ENCODE measurements around the gene PCIF1.

PCIF1 gene

DNA sequence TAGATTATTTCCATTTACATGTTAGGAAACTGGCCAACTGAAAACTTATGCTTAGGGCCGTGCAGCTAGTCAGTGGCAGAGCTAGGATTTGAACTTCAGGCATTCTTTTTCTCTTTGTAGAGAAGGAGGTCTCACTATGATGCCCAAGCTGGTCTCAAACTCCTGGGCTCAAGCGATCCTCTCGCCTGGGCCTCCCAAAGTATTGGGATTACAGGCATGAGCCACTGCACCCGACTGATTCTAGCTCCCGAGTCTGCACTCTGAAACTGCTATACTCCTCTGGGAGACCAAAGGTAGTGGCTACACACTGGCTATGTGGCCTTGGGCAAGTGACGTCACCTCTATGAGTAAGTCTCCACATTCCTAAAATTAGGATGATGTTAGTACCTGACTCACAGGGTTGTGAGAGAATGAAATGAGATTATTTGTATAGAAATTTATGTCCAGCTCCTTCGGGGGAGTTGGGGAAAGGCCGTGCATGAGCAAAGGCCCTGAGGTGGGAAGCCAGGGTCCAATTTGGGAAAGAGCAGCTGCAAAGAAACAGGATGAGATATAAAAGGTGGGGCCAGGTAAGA is 28.9 kb upstream of the PCIF1 start:
- Histone ChIP-seq H3K27ac (ENCODE audit: low read depth, low read length) (peak overlapping the region; percentile 18; the same call in 1 of the 2 replicates), H3K27me3 (ENCODE audit: insufficient read depth, low read length) (no peaks in the 10 kb centered on the region), H3K79me2 (ENCODE audit: control insufficient read depth, insufficient read depth, low read length, unreplicated experiment) (no peaks in the 10 kb centered on the region), H3K36me3 (ENCODE audit: insufficient read depth, low read length) (no peaks in the 10 kb centered on the region), H3K4me1 (ENCODE audit: control insufficient read depth, insufficient read depth, low read length, unreplicated experiment) (peaks cover 7% of the 10 kb centered on the region), H2AFZ (ENCODE audit: low read length, unreplicated experiment) (no peak overlapping the region), H3K4me3 (ENCODE audit: low read depth, low read length) (no peak overlapping the region)

DNA sequence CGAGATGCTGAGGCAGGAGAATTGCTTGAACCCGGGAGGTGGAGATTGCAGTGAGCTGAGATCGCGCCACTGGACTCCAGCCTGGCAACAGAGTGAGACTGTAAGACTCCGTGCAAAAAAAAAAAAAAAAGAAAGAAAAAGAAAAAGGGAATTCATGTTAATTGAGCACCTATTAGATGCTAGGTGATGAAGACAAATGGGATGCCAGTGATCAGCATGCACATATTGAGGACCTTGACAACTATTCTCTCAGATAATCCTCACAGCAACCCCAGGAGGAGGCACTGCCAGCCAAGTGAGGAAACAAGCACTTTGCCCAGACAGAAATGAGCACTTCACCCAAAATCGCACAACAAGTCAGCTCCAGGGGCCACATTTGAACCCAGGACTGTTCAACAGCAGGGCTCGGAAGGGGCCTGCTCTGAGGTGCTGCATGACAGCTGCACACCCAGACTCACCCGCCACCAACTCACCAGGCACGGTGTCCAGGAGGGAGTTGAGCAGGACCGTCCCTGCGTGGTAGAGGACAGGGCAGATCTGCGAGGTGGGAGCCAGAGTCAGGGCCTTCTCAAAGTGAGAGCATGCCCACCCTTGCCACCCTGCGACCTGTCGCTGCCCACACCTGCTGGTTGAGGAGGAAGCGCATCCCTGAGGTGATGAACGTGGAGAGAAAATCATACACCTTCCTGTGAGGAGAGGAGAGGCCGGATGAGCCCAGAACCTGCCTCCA is 27.1 kb upstream of the PCIF1 start:
- no peaks in the 10 kb centered on the region for H3K79me2 ChIP-seq (ENCODE audit: control insufficient read depth, insufficient read depth, low read length, unreplicated experiment)
- H3K27me3 ChIP-seq (ENCODE audit: insufficient read depth, low read length): no peaks in the 10 kb centered on the region
- H3K36me3 ChIP-seq (ENCODE audit: insufficient read depth, low read length): no peaks in the 10 kb centered on the region
- H2AFZ ChIP-seq (ENCODE audit: low read length, unreplicated experiment): no peak overlapping the region
- no peak overlapping the region for H3K27ac ChIP-seq (ENCODE audit: low read depth, low read length)
- H3K4me3 ChIP-seq (ENCODE audit: low read depth, low read length): no peak overlapping the region
- peaks cover 18% of the 10 kb centered on the region for H3K4me1 ChIP-seq (ENCODE audit: control insufficient read depth, insufficient read depth, low read length, unreplicated experiment)

DNA sequence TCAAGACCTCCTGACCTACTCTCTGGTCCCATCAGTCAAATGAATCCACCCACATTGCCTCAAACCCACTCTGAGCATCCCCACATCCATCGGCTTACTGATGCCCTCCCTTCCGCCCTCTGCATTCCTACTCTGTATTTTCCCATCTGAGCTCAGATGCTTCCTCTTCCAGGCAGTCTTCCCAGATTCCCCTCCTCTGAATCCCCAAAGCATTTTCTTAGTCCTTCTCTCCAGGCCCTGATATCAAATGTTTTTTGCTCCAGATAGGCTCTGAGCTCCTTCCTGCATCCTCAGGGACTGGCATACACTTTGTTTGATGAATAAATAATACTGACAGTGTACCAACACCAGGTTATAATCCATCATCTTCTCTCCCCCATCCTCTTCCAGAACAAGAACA is 26.4 kb upstream of the PCIF1 start:
- no peaks in the 10 kb centered on the region for H3K79me2 ChIP-seq (ENCODE audit: control insufficient read depth, insufficient read depth, low read length, unreplicated experiment)
- no peak overlapping the region for H2AFZ ChIP-seq (ENCODE audit: low read length, unreplicated experiment)
- H3K27ac ChIP-seq (ENCODE audit: low read depth, low read length): no peak overlapping the region
- peaks cover 20% of the 10 kb centered on the region for H3K4me1 ChIP-seq (ENCODE audit: control insufficient read depth, insufficient read depth, low read length, unreplicated experiment)
- no peaks in the 10 kb centered on the region for H3K36me3 ChIP-seq (ENCODE audit: insufficient read depth, low read length)
- no peak overlapping the region for H3K4me3 ChIP-seq (ENCODE audit: low read depth, low read length)
- H3K27me3 ChIP-seq (ENCODE audit: insufficient read depth, low read length): no peaks in the 10 kb centered on the region

DNA sequence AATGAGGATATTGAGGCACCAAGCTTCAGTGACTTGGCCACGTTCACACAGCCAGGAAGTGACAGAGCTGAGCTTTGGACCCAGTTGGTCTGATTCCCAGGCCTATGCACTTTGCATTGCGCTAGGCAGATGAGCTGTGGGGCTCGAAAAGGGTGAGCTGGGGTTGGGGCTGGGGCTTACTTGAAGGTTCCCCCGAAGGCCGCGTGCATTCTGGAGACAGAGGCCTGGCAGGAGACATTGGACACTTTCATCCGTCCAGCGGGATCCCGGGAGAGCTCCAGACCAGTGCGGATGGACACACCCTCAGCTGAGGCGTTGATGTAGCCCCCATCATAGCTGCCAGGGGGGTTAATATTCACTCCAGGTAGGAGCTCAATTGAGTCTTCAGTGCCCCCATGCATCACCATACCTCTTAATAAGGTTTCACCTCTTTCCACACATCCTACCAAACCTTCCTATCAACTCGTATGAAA is 25.1 kb upstream of the PCIF1 start:
- Histone ChIP-seq H3K36me3 (ENCODE audit: insufficient read depth, low read length) (no peaks in the 10 kb centered on the region), H3K4me3 (ENCODE audit: low read depth, low read length) (no peak overlapping the region), H3K4me1 (ENCODE audit: control insufficient read depth, insufficient read depth, low read length, unreplicated experiment) (peaks cover 20% of the 10 kb centered on the region), H3K27ac (ENCODE audit: low read depth, low read length) (no peak overlapping the region), H3K27me3 (ENCODE audit: insufficient read depth, low read length) (no peaks in the 10 kb centered on the region), H3K79me2 (ENCODE audit: control insufficient read depth, insufficient read depth, low read length, unreplicated experiment) (no peaks in the 10 kb centered on the region), H2AFZ (ENCODE audit: low read length, unreplicated experiment) (no peak overlapping the region)

DNA sequence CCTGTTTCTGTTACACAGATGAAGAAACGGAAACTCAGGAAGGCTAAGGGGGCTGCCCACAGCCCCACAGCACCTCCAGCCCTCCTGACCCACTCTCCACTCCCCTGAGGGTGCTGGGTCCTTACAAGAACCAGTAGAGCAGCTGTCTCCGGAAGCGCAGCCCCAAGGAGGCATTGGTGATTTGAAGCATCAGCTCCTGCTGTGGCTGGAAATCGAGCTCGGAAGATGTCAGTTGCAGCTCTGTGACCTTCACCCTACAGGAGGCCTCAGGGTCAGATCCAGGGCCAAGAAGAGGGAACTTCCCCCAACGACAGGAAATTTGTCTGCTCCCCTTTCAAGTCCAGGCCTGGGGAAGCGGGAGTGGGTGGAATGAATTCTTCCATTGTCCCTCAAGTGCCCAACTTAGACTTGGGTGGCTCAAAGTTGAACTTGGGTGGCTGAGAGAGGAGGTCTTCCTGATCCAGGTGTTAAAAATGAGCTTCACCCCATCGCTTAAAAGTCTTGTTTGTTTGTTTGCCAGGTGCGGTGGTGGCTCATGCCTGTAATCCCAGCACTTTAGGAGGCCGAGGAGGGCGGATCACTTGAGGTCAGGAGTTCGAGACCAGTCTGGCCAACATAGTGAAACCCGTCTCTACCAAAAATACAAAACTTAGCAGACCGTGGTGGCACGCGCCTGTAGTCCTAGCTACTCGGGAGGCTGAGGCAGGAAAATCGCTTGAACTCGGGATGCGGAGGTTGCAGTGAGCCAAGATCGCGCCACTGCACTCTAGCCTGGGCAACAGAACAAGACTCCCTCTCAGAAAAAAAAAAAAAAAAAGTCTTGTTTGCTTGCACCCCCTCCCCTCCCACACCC is 24.4 kb upstream of the PCIF1 start:
- no peaks in the 10 kb centered on the region for H3K27me3 ChIP-seq (ENCODE audit: insufficient read depth, low read length)
- peaks cover 20% of the 10 kb centered on the region for H3K4me1 ChIP-seq (ENCODE audit: control insufficient read depth, insufficient read depth, low read length, unreplicated experiment)
- no peak overlapping the region for H2AFZ ChIP-seq (ENCODE audit: low read length, unreplicated experiment)
- 0 out of 2 replicates have a peak overlapping the region, but pooled peaks have one; percentile 2 for H3K4me3 ChIP-seq (ENCODE audit: low read depth, low read length)
- H3K79me2 ChIP-seq (ENCODE audit: control insufficient read depth, insufficient read depth, low read length, unreplicated experiment): no peaks in the 10 kb centered on the region
- H3K27ac ChIP-seq (ENCODE audit: low read depth, low read length): no peak overlapping the region
- no peaks in the 10 kb centered on the region for H3K36me3 ChIP-seq (ENCODE audit: insufficient read depth, low read length)

DNA sequence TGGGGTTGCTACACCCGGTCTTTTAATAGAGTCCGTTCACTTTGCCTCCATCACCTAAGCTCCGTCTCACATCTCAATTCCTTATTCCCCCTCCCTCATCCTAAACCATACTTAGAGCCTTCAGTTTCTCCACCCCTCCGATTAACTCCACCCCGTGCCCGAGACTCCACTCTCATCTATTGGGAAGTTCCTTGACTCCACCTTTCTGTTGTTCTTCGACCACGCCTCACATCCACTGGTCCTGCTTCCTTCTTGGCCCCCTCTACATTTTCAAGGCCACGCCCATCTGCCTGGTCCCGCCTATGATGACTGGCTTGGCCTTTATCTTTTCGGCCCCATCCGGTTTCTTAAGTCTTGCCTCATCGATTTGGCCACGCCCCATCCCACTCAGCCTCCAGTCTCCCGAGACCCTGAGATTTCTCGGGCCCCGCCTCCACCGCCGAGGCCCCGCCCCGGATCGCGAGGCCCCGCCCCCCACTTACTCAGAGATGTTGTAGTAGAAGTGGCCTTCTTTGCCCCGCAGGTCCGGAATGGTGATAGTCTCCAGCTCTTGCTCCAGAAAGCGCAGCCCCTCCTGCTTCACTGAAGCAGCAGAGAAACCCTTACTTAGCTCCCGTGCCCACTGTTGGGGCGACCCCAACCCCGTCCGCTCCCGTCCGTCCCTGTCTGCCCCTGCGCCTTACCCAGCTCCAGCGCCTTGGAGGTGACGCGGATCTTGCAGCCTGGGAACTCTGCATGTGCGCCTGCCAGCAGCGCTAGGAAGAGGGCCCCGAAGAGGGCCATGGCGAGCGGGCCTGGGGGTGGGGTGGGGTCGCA is 23.6 kb upstream of the PCIF1 start:
- Histone ChIP-seq H3K79me2 (ENCODE audit: control insufficient read depth, insufficient read depth, low read length, unreplicated experiment) (no peaks in the 10 kb centered on the region), H3K27me3 (ENCODE audit: insufficient read depth, low read length) (no peaks in the 10 kb centered on the region), H3K4me1 (ENCODE audit: control insufficient read depth, insufficient read depth, low read length, unreplicated experiment) (peaks cover 15% of the 10 kb centered on the region), H3K36me3 (ENCODE audit: insufficient read depth, low read length) (no peaks in the 10 kb centered on the region), H3K27ac (ENCODE audit: low read depth, low read length) (no peak overlapping the region), H2AFZ (ENCODE audit: low read length, unreplicated experiment) (peak overlapping the region; percentile 58), H3K4me3 (ENCODE audit: low read depth, low read length) (peak overlapping the region; percentile 71)

DNA sequence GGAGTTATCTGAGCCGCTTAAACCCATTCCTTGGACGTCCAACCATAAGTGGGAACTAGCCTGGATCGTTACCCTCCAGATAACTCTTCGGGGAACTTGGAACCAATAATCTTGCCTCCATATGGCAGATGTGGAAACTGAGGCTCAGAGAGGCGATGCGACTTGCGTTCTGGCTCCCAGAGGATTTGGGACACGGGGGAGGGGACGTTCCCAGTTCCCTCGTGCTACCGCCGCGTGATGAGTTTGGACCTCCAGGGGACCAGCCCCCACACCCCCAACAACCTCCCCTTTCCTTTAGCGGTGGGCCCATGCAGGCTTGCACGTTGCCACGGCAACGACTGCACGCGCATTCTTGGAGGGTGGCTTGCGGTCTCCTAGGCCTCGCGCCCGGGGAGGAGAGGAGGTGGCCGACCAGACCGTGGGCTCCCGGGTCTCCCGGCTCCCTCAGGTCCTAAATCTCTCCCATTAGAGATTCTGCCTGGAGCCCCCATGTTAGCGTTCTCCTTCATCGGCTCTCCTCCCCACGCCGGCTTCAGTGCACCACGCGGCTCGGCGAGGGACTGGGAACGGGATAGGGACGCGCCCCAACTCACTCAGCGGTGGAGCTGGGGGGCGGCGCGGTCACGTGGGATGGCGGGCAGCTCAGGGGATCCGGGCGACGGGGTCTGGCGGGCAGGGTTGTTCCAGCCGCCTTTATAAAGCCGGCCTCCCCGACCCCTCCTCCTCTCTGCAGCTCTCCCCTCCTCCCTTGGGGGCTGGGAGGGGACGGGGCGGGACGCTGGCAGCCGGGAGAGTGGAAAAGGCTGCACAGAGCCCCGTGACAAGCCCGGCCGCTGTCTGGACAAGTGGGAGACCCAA is 22.8 kb upstream of the PCIF1 start, which contains the start of gene PLTP:
Gene PLTP (minus strand): TSS at position 670 of the 858 bp plus-strand sequence. CDS start 703 bp downstream, outside the sequence.
- Histone ChIP-seq H3K27me3 (ENCODE audit: insufficient read depth, low read length) (no peaks in the 10 kb centered on the region), H3K4me3 (ENCODE audit: low read depth, low read length) (peak within 1 kb of the TSS; percentile 71), H3K27ac (ENCODE audit: low read depth, low read length) (no peak within 1 kb of the TSS), H3K36me3 (ENCODE audit: insufficient read depth, low read length) (no peaks in the 10 kb centered on the region), H2AFZ (ENCODE audit: low read length, unreplicated experiment) (peak within 1 kb of the TSS; percentile 58), H3K4me1 (ENCODE audit: control insufficient read depth, insufficient read depth, low read length, unreplicated experiment) (peaks cover 13% of the 10 kb centered on the region), H3K79me2 (ENCODE audit: control insufficient read depth, insufficient read depth, low read length, unreplicated experiment) (no peaks in the 10 kb centered on the region)

DNA sequence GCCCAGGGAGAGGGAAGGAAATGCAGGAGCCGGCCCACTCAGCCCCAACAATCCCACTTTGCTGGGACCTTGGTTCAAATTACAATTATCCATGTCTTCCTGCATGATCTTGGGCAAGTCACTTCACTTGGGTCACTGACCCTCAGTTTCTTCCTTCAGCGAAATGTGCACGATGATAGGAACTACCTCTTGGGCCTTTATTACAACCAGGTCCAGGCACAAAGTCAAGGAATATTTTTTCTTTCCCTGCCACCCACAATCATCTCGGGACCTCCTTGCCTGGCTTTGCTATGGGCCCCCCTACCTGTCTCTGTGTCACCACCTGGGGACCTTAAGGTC is 22.2 kb upstream of the PCIF1 start:
- H3K4me1 ChIP-seq (ENCODE audit: control insufficient read depth, insufficient read depth, low read length, unreplicated experiment): peaks cover 13% of the 10 kb centered on the region
- peak overlapping the region; percentile 58 for H2AFZ ChIP-seq (ENCODE audit: low read length, unreplicated experiment)
- H3K27ac ChIP-seq (ENCODE audit: low read depth, low read length): no peak overlapping the region
- no peaks in the 10 kb centered on the region for H3K36me3 ChIP-seq (ENCODE audit: insufficient read depth, low read length)
- H3K27me3 ChIP-seq (ENCODE audit: insufficient read depth, low read length): no peaks in the 10 kb centered on the region
- no peaks in the 10 kb centered on the region for H3K79me2 ChIP-seq (ENCODE audit: control insufficient read depth, insufficient read depth, low read length, unreplicated experiment)
- peak overlapping the region; percentile 71 for H3K4me3 ChIP-seq (ENCODE audit: low read depth, low read length)

DNA sequence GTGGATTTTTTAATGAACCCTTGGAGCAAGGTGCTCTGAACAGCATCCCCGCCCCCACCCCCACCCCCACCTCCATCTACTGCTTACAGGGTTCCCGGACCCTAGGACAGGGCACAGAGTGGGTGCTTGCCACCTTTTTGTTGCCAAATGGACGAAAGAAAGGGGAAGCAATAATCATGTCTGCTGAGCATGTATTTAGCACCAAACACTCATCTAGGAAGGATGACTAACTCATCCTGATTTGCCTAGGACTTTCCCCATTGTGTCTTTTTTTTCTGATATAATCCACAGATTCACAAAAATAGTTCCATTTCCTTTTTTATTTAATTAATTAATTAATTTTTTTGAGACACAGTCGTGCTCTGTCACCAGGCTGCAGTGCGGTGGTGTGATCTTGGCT is 21.4 kb upstream of the PCIF1 start:
- Histone ChIP-seq H3K4me3 (ENCODE audit: low read depth, low read length) (no peak overlapping the region), H3K27me3 (ENCODE audit: insufficient read depth, low read length) (no peaks in the 10 kb centered on the region), H3K27ac (ENCODE audit: low read depth, low read length) (no peak overlapping the region), H3K4me1 (ENCODE audit: control insufficient read depth, insufficient read depth, low read length, unreplicated experiment) (peaks cover 13% of the 10 kb centered on the region), H3K36me3 (ENCODE audit: insufficient read depth, low read length) (no peaks in the 10 kb centered on the region), H2AFZ (ENCODE audit: low read length, unreplicated experiment) (no peak overlapping the region), H3K79me2 (ENCODE audit: control insufficient read depth, insufficient read depth, low read length, unreplicated experiment) (no peaks in the 10 kb centered on the region)

All from ACC112 (cell line).